ENCODE measurements around the gene KSR2.

KSR2 gene

GRCh38 chr12:117967512-117967911 lies 1.3 kb downstream of the KSR2 start:
- no peaks in the 10 kb centered on the region for H3F3A ChIP-seq (ENCODE audit: control insufficient read depth, insufficient read depth)
- no peaks in the 10 kb centered on the region for H3K9me3 ChIP-seq (ENCODE audit: control insufficient read depth, insufficient read depth, low read length)
- H3K27me3 ChIP-seq (ENCODE audit: control insufficient read depth, low read length), result peaks cover 37% of the 10 kb centered on the region
- no peaks in the 10 kb centered on the region for H3K4me1 ChIP-seq (ENCODE audit: control insufficient read depth, low read length)
- H3K79me2 ChIP-seq (ENCODE audit: control insufficient read depth, low read length), result no peaks in the 10 kb centered on the region
- H3K36me3 ChIP-seq (ENCODE audit: control insufficient read depth, low read length), result no peaks in the 10 kb centered on the region
- H3K4me3 ChIP-seq (ENCODE audit: low read length), result no peak overlapping the region
- no peaks in the 10 kb centered on the region for H4K20me1 ChIP-seq (ENCODE audit: control insufficient read depth, insufficient read depth, low read depth, low read length)
- no peaks in the 10 kb centered on the region for H3K9me2 ChIP-seq (replicated peaks; ENCODE audit: control insufficient read depth, low read length)
- TF ChIP-seq CTCF (IDR thresholded peaks at IDR 0.05; ENCODE audit: low read depth, low read length, poor library complexity, severe bottlenecking) (no peak), EZH2phosphoT487 (IDR thresholded peaks at IDR 0.05; ENCODE audit: borderline replicate concordance, low read length) (peak; percentile 89; the same call in 1 of the 2 replicates)
- H3K27ac ChIP-seq (ENCODE audit: low read depth, low read length), result no peak overlapping the region
- H3K4me2 ChIP-seq (ENCODE audit: low read length), result no peak overlapping the region

DNA sequence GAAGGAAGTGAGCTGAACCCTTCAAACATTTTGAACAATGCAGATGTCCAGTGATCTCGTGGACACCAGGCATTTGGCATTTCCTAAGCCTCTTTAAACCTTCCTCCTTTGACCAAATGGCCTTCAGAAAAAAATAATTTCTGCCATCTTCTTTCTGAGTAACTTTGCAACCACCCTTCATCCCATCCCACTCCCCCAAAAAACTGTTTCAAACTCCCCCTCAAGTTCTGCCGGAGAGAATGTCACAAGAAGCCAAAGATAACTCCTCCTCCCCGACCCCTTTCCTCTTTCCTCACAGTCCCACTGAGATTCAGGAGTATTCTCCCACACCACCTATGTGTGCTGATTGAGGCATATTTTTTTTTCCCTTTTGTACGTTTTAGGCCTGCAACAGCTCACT lies 1.7 kb downstream of the KSR2 start:
- no peaks in the 10 kb centered on the region for H4K20me1 ChIP-seq (ENCODE audit: control insufficient read depth, insufficient read depth, low read depth, low read length)
- H3K9me3 ChIP-seq (ENCODE audit: control insufficient read depth, insufficient read depth, low read length), result no peaks in the 10 kb centered on the region
- TF ChIP-seq EZH2phosphoT487 (IDR thresholded peaks at IDR 0.05; ENCODE audit: borderline replicate concordance, low read length) (no peak), CTCF (IDR thresholded peaks at IDR 0.05; ENCODE audit: low read depth, low read length, poor library complexity, severe bottlenecking) (no peak)
- no peaks in the 10 kb centered on the region for H3K4me1 ChIP-seq (ENCODE audit: control insufficient read depth, low read length)
- H3K79me2 ChIP-seq (ENCODE audit: control insufficient read depth, low read length), result no peaks in the 10 kb centered on the region
- no peak overlapping the region for H3K27ac ChIP-seq (ENCODE audit: low read depth, low read length)
- no peaks in the 10 kb centered on the region for H3K36me3 ChIP-seq (ENCODE audit: control insufficient read depth, low read length)
- no peaks in the 10 kb centered on the region for H3F3A ChIP-seq (ENCODE audit: control insufficient read depth, insufficient read depth)
- H3K27me3 ChIP-seq (ENCODE audit: control insufficient read depth, low read length), result peaks cover 37% of the 10 kb centered on the region
- no peak overlapping the region for H3K4me2 ChIP-seq (ENCODE audit: low read length)
- H3K4me3 ChIP-seq (ENCODE audit: low read length), result no peak overlapping the region
- H3K9me2 ChIP-seq (replicated peaks; ENCODE audit: control insufficient read depth, low read length), result no peaks in the 10 kb centered on the region

DNA sequence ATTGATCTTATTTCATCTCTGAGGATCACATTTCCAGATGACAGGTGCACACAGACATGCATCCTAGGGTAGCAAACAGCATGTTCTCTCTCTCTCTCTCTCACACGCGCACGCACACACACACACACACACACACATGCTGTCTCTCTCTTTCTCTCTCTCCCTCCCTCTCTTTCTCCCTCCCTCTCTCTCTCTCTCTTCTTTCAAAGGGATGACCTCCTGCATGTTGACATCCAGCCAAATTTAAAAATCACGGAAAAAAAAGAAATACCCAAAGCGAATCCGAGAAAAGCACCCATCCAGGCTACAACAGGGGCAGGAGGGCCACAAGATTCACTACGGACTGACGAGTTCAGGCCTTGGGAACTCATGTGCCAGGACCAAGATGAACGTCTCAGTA lies 2.3 kb downstream of the KSR2 start:
- no peak overlapping the region for H3K4me3 ChIP-seq (ENCODE audit: low read length)

More for the DNA sequence above, 2.3 kb downstream of the KSR2 start:
- H3K27me3 ChIP-seq (ENCODE audit: control insufficient read depth, low read length), result peaks cover 37% of the 10 kb centered on the region
- H3F3A ChIP-seq (ENCODE audit: control insufficient read depth, insufficient read depth), result no peaks in the 10 kb centered on the region
- TF ChIP-seq CTCF (IDR thresholded peaks at IDR 0.05; ENCODE audit: low read depth, low read length, poor library complexity, severe bottlenecking) (no peak), EZH2phosphoT487 (IDR thresholded peaks at IDR 0.05; ENCODE audit: borderline replicate concordance, low read length) (no peak)
- H3K36me3 ChIP-seq (ENCODE audit: control insufficient read depth, low read length), result no peaks in the 10 kb centered on the region
- H3K4me1 ChIP-seq (ENCODE audit: control insufficient read depth, low read length), result no peaks in the 10 kb centered on the region
- no peak overlapping the region for H3K27ac ChIP-seq (ENCODE audit: low read depth, low read length)
- no peak overlapping the region for H3K4me2 ChIP-seq (ENCODE audit: low read length)
- H4K20me1 ChIP-seq (ENCODE audit: control insufficient read depth, insufficient read depth, low read depth, low read length), result no peaks in the 10 kb centered on the region
- no peaks in the 10 kb centered on the region for H3K9me2 ChIP-seq (replicated peaks; ENCODE audit: control insufficient read depth, low read length)
- no peaks in the 10 kb centered on the region for H3K79me2 ChIP-seq (ENCODE audit: control insufficient read depth, low read length)
- H3K9me3 ChIP-seq (ENCODE audit: control insufficient read depth, insufficient read depth, low read length), result no peaks in the 10 kb centered on the region
